Endodermal cell (in vitro differentiated cells): ENCODE results near the gene DIPK1B. TPM values are rescaled to one million over a fixed set of nuclear protein-coding genes. Genes with fewer than 3 reads are reported as not detected.

ENCODE experiments used
- DNase-seq: peaks from one replicate; pipeline ENCODE4 v3.0.0-alpha.2; 2017
- H3K27ac ChIP-seq: 2 replicates; pipeline ENCODE4 v1.5.1; 2013; ENCODE audit warnings: mild to moderate bottlenecking, low read depth, low read length, moderate library complexity
- H3K27me3 ChIP-seq: 2 replicates; pipeline ENCODE4 v1.6.1; 2013; ENCODE audit warnings: mild to moderate bottlenecking, low read length, moderate library complexity; ENCODE audit not compliant: insufficient read depth, control insufficient read depth, poor library complexity, severe bottlenecking
- H3K36me3 ChIP-seq: 2 replicates; pipeline ENCODE4 v1.7.0; 2013; ENCODE audit warnings: mild to moderate bottlenecking, low read length, moderate library complexity; ENCODE audit not compliant: control insufficient read depth, insufficient read depth
- H3K4me1 ChIP-seq: one replicate; pipeline ENCODE4 v1.7.0; 2013; ENCODE audit warnings: low read length; ENCODE audit not compliant: control insufficient read depth, insufficient read depth
- H3K4me3 ChIP-seq: 2 replicates; pipeline ENCODE4 v1.5.1; 2013; ENCODE audit warnings: mild to moderate bottlenecking, low read length, moderate library complexity
- H3K9ac ChIP-seq: 2 replicates; pipeline ENCODE4 v1.6.1; 2013; ENCODE audit warnings: mild to moderate bottlenecking, low read length, moderate library complexity; ENCODE audit not compliant: poor library complexity, severe bottlenecking; ENCODE audit errors: extremely low read depth
- H3K9me3 ChIP-seq: 2 replicates; pipeline ENCODE4 v1.6.1; 2013; ENCODE audit warnings: mild to moderate bottlenecking, low read length, moderate library complexity; ENCODE audit not compliant: control insufficient read depth
- H3K27ac Mint-ChIP-seq: 2 replicates; pipeline ENCODE4 v1.8.0; 2020; ENCODE audit warnings: mixed read lengths
- H3K27me3 Mint-ChIP-seq: 2 replicates; pipeline ENCODE4 v1.8.0; 2021; ENCODE audit warnings: mild to moderate bottlenecking, mixed read lengths; ENCODE audit not compliant: insufficient read depth
- H3K36me3 Mint-ChIP-seq: 2 replicates; pipeline ENCODE4 v1.8.0; 2020; ENCODE audit warnings: low read depth, mixed read lengths
- H3K4me1 Mint-ChIP-seq: 2 replicates; pipeline ENCODE4 v1.8.0; 2020; ENCODE audit warnings: mixed read lengths
- H3K4me3 Mint-ChIP-seq: 2 replicates; pipeline ENCODE4 v1.8.0; 2020; ENCODE audit warnings: mild to moderate bottlenecking, moderate library complexity, mixed read lengths
- H3K9me3 Mint-ChIP-seq: 2 replicates; pipeline ENCODE4 v1.8.0; 2020; ENCODE audit warnings: mild to moderate bottlenecking, mixed read lengths
- CTCF ChIP-seq: fragments of 200-600 bp; sonication (generic); conservative IDR thresholded peaks from 2 replicates; pipeline ENCODE4 v1.5.0; 2021; ENCODE audit warnings: antibody characterized with exemption, mild to moderate bottlenecking
- WGBS, 2 experiments: methylation state at CpG; one replicate each; pipeline versions ENCODE4 v1.1.5 to v1.1.7; 2013; ENCODE audit warnings: missing lambda C conversion rate in 2 of 2, mixed read lengths in 1 of 2; ENCODE audit not compliant: insufficient coverage in 1 of 2, insufficient read length in 1 of 2; 5-methylcytosine and 5-hydroxymethylcytosine counted together
- total RNA-seq, 2 donors: library from RNA; stranded (reverse); fragmentation: NEBNext Ultra II Directional in 1 of 2; extraction: Animal tissue kit (Norgen Biotek cat#: 25700) in 1 of 2; gene quantifications; 2 replicates in 1 of 2; 3 replicates in 1 of 2; pipeline ENCODE4 v1.2.1, GENCODE V29; 2021

DIPK1B gene
- total RNA-seq, 2 donors from 2014 or later: 35.1 to 45.4 TPM

DNA sequence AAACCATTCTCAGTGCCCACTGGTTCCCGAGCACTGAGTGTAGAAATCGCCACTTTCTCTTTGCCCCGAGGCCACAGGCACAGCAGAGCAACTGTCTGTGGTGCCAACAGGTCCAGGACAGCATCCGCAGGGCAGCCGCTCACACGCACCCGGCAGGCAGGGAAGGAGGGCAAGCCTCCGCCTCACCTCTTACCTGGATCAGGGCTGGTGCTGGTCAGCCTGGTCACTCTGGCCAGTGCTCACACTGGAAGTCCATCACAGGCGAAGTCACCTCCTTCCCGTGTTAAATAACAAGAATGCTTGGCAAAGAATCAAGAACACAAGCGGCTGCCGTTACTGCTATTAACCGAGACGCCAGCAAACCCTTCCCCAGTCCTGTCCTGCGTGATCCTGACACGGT is 13.7 kb downstream of the DIPK1B start:
- Mint-ChIP-seq H3K4me1 (peaks cover 15% of the 10 kb centered on the region), H3K4me3 (peak overlapping the region; percentile 97), H3K36me3 (peaks cover 36% of the 10 kb centered on the region), H3K27me3 (peaks cover 6% of the 10 kb centered on the region), H3K9me3 (no peaks in the 10 kb centered on the region), H3K27ac (peak overlapping the region; percentile 94)
- peaks cover 33% of the 10 kb centered on the region for H3K36me3 ChIP-seq
- WGBS, 2 experiments: 87 to 91% methylated on average over 15 to 16 of the region's 16 CpGs
- TF ChIP-seq CTCF: no peak
- H3K9me3 ChIP-seq: no peaks in the 10 kb centered on the region
- DNase-seq: no peak
- H3K9ac ChIP-seq: no peak overlapping the region
- H3K4me1 ChIP-seq: peaks cover 9% of the 10 kb centered on the region
- H3K27ac ChIP-seq: no peak overlapping the region
- H3K4me3 ChIP-seq: peak overlapping the region; percentile 99
- no peaks in the 10 kb centered on the region for H3K27me3 ChIP-seq

GRCh38 chr9:136726631-136727191 is 14.3 kb downstream of the DIPK1B start:
- no peaks in the 10 kb centered on the region for H3K27me3 ChIP-seq
- H3K4me1 ChIP-seq: peaks cover 9% of the 10 kb centered on the region
- Mint-ChIP-seq H3K9me3 (no peaks in the 10 kb centered on the region), H3K27me3 (peaks cover 6% of the 10 kb centered on the region), H3K36me3 (peaks cover 35% of the 10 kb centered on the region), H3K27ac (peak overlapping the region; percentile 94), H3K4me1 (peaks cover 15% of the 10 kb centered on the region), H3K4me3 (peak overlapping the region; percentile 97)
- H3K36me3 ChIP-seq: peaks cover 33% of the 10 kb centered on the region
- 54 to 57% methylated on average over 17 to 18 of the region's 18 CpGs for WGBS, 2 experiments
- H3K27ac ChIP-seq: no peak overlapping the region
- peak overlapping the region; percentile 98 for H3K9ac ChIP-seq
- peak; percentile 77 for TF ChIP-seq CTCF
- DNase-seq: peak; percentile 70
- peak overlapping the region; percentile 99 for H3K4me3 ChIP-seq
- H3K9me3 ChIP-seq: no peaks in the 10 kb centered on the region

GRCh38 chr9:136728080-136728547 is 15.7 kb downstream of the DIPK1B start:
- H3K27ac ChIP-seq: no peak overlapping the region
- Mint-ChIP-seq H3K27me3 (peaks cover 6% of the 10 kb centered on the region), H3K9me3 (no peaks in the 10 kb centered on the region), H3K4me1 (peaks cover 19% of the 10 kb centered on the region), H3K36me3 (peaks cover 38% of the 10 kb centered on the region), H3K4me3 (peak overlapping the region; percentile 97), H3K27ac (no peak overlapping the region)
- peak; percentile 91 for DNase-seq
- peaks cover 33% of the 10 kb centered on the region for H3K36me3 ChIP-seq
- H3K9me3 ChIP-seq: no peaks in the 10 kb centered on the region
- peak overlapping the region; percentile 99 for H3K4me3 ChIP-seq
- 0 to 1% methylated on average over 22 to 66 of the region's 66 CpGs for WGBS, 2 experiments
- peak overlapping the region; percentile 98 for H3K9ac ChIP-seq
- H3K4me1 ChIP-seq: peaks cover 9% of the 10 kb centered on the region
- TF ChIP-seq CTCF: peak; percentile 96
- no peaks in the 10 kb centered on the region for H3K27me3 ChIP-seq
